H9 (cell line): Measurements from ENCODE around the gene IZUMO4. TPM values are rescaled to one million over a fixed set of nuclear protein-coding genes. Genes with fewer than 3 reads are reported as not detected.

ENCODE experiments used
- DNase-seq: peaks from one replicate; pipeline ENCODE4 v3.0.0-alpha.2; 2017
- H2AFZ ChIP-seq: one replicate; pipeline ENCODE4 v1.6.1; 2013; ENCODE audit warnings: mild to moderate bottlenecking, low read length, control low read depth, moderate library complexity
- H2AK5ac ChIP-seq: 2 replicates; pipeline ENCODE4 v1.6.1; 2013; ENCODE audit warnings: low read length, control low read depth, mixed read lengths; ENCODE audit not compliant: insufficient read length
- H2BK120ac ChIP-seq: one replicate; pipeline ENCODE4 v1.6.1; 2013; ENCODE audit warnings: low read depth, mild to moderate bottlenecking, low read length, control low read depth, inconsistent platforms; ENCODE audit not compliant: poor library complexity, severe bottlenecking
- H2BK12ac ChIP-seq: 2 replicates; pipeline ENCODE4 v1.6.1; 2013; ENCODE audit warnings: low read length, control low read depth, mixed read lengths, low read depth; ENCODE audit not compliant: insufficient read length
- H2BK15ac ChIP-seq: 2 replicates; pipeline ENCODE4 v1.6.1; 2013; ENCODE audit warnings: low read depth, low read length, control low read depth
- H2BK20ac ChIP-seq: one replicate; pipeline ENCODE4 v1.6.1; 2013; ENCODE audit warnings: low read depth, mild to moderate bottlenecking, low read length, control low read depth, inconsistent platforms; ENCODE audit not compliant: poor library complexity, severe bottlenecking
- H2BK5ac ChIP-seq: 2 replicates; pipeline ENCODE4 v1.6.1; 2013; ENCODE audit warnings: low read length, control low read depth, mixed read lengths; ENCODE audit not compliant: insufficient read length
- H3K14ac ChIP-seq: 2 replicates; pipeline ENCODE4 v1.6.1; 2013; ENCODE audit warnings: low read length, control low read depth; ENCODE audit not compliant: insufficient read depth
- H3K18ac ChIP-seq: 2 replicates; pipeline ENCODE4 v1.6.1; 2013; ENCODE audit warnings: low read depth, mild to moderate bottlenecking, mixed read lengths, low read length, control low read depth; ENCODE audit not compliant: insufficient read length
- H3K23ac ChIP-seq: 2 replicates; pipeline ENCODE4 v1.6.1; 2013; ENCODE audit warnings: low read length, control low read depth, mixed read lengths, low read depth; ENCODE audit not compliant: insufficient read length
- H3K23me2 ChIP-seq: 2 replicates; pipeline ENCODE4 v1.6.1; 2013; ENCODE audit warnings: low read depth, mild to moderate bottlenecking, mixed read lengths, low read length, control low read depth; ENCODE audit not compliant: insufficient read length, poor library complexity, severe bottlenecking
- H3K27ac ChIP-seq: 2 replicates; pipeline ENCODE4 v1.5.1; 2013; ENCODE audit warnings: low read length, control low read depth, mixed read lengths, low read depth; ENCODE audit not compliant: insufficient read length
- H3K27me3 ChIP-seq: 2 replicates; pipeline ENCODE4 v1.6.1; 2013; ENCODE audit warnings: low read length, control low read depth, inconsistent platforms; ENCODE audit not compliant: insufficient read depth
- H3K4ac ChIP-seq: 2 replicates; pipeline ENCODE4 v1.6.1; 2013; ENCODE audit warnings: low read depth, mild to moderate bottlenecking, control low read depth, inconsistent platforms, low read length, moderate library complexity
- H3K4me1 ChIP-seq: 2 replicates; pipeline ENCODE4 v1.6.1; 2013; ENCODE audit warnings: low read length, control low read depth, inconsistent platforms; ENCODE audit not compliant: insufficient read depth
- H3K4me2 ChIP-seq: 2 replicates; pipeline ENCODE4 v1.6.1; 2013; ENCODE audit warnings: low read length, control low read depth, mixed read lengths; ENCODE audit not compliant: insufficient read length, insufficient read depth
- H3K56ac ChIP-seq: 2 replicates; pipeline ENCODE4 v1.6.1; 2013; ENCODE audit warnings: low read depth, mild to moderate bottlenecking, mixed read lengths, low read length, control low read depth; ENCODE audit not compliant: insufficient read length
- H3K79me1 ChIP-seq: 2 replicates; pipeline ENCODE4 v1.6.1; 2013; ENCODE audit warnings: low read depth, mild to moderate bottlenecking, moderate library complexity, low read length, control low read depth, inconsistent platforms; ENCODE audit not compliant: insufficient read depth, poor library complexity, severe bottlenecking
- H3K79me2 ChIP-seq: 2 replicates; pipeline ENCODE4 v1.6.1; 2013; ENCODE audit warnings: low read length, control low read depth, inconsistent platforms; ENCODE audit not compliant: insufficient read depth
- H3K9ac ChIP-seq: 2 replicates; pipeline ENCODE4 v1.6.1; 2013; ENCODE audit warnings: low read length, control low read depth, mixed read lengths; ENCODE audit not compliant: insufficient read length; ENCODE audit errors: extremely low read depth
- H3K9me3 ChIP-seq: one replicate; pipeline ENCODE4 v1.6.1; 2013; ENCODE audit warnings: low read depth, low read length, inconsistent platforms; ENCODE audit not compliant: control insufficient read depth
- H3T11ph ChIP-seq: one replicate; pipeline ENCODE4 v1.6.1; 2013; ENCODE audit warnings: mild to moderate bottlenecking, low read length, control low read depth, inconsistent platforms
- H4K20me1 ChIP-seq: one replicate; pipeline ENCODE4 v1.6.1; 2013; ENCODE audit not compliant: control insufficient read depth, insufficient read length, insufficient read depth
- H4K5ac ChIP-seq: 2 replicates; pipeline ENCODE4 v1.6.1; 2013; ENCODE audit warnings: low read depth, mild to moderate bottlenecking, mixed read lengths, low read length, control low read depth; ENCODE audit not compliant: insufficient read length
- H4K8ac ChIP-seq: replicated peaks from 2 replicates; pipeline ENCODE4 v1.6.1; 2013; ENCODE audit warnings: low read length, control low read depth, mixed read lengths, low read depth; ENCODE audit not compliant: insufficient read length
- H4K91ac ChIP-seq: 2 replicates; pipeline ENCODE4 v1.6.1; 2013; ENCODE audit warnings: low read depth, mild to moderate bottlenecking, moderate library complexity, mixed read lengths, low read length, control low read depth; ENCODE audit not compliant: insufficient read length
- H3K27ac Mint-ChIP-seq, 3 experiments: 2 replicates in 2 of 3; 3 replicates in 1 of 3; pipeline ENCODE4 v1.8.0; 2020 to 2021; ENCODE audit warnings: mixed read lengths in 3 of 3, mild to moderate bottlenecking in 1 of 3, moderate library complexity in 1 of 3
- H3K27me3 Mint-ChIP-seq: 2 replicates; pipeline ENCODE4 v1.8.0; 2021; ENCODE audit warnings: low read depth, mild to moderate bottlenecking, moderate library complexity, mixed read lengths
- H3K36me3 Mint-ChIP-seq, 3 experiments: 2 replicates in 2 of 3; 3 replicates in 1 of 3; pipeline ENCODE4 v1.8.0; 2020 to 2021; ENCODE audit warnings: low read depth in 3 of 3, mixed read lengths in 3 of 3; ENCODE audit not compliant: insufficient read depth in 1 of 3
- H3K4me1 Mint-ChIP-seq, 2 experiments: 2 replicates each; pipeline ENCODE4 v1.8.0; 2020; ENCODE audit warnings: mixed read lengths in 2 of 2
- H3K4me3 Mint-ChIP-seq, 2 experiments: 2 replicates in 1 of 2; 3 replicates in 1 of 2; pipeline ENCODE4 v1.8.0; 2020 to 2021; ENCODE audit warnings: mild to moderate bottlenecking in 2 of 2, mixed read lengths in 2 of 2, moderate library complexity in 1 of 2
- H3K9me3 Mint-ChIP-seq, 2 experiments: 2 replicates in 1 of 2; 3 replicates in 1 of 2; pipeline ENCODE4 v1.8.0; 2020; ENCODE audit warnings: mild to moderate bottlenecking in 2 of 2, mixed read lengths in 2 of 2, moderate library complexity in 1 of 2
- CTCF ChIP-seq: fragments of 200-600 bp; sonication (generic); conservative IDR thresholded peaks from 3 replicates; pipeline ENCODE4 v1.8.0; 2021; ENCODE audit warnings: antibody characterized with exemption, mild to moderate bottlenecking
- WGBS: extraction: QIAGEN DNeasy Blood & Tissue Kit; methylation state at CpG from one replicate; pipeline ENCODE4 v1.1.7; 2013; ENCODE audit warnings: missing lambda C conversion rate, low lambda C conversion rate, mixed read lengths; ENCODE audit not compliant: insufficient read length; ENCODE audit errors: extremely low coverage; 5-methylcytosine and 5-hydroxymethylcytosine counted together
- total RNA-seq: library from RNA; stranded (reverse); gene quantifications from 2 replicates; pipeline ENCODE4 v1.2.1, GENCODE V29; 2021

IZUMO4 gene
- total RNA-seq, 1 experiment from 2014 or later = 2.1 TPM

- H3K14ac ChIP-seq = no peak overlapping the region
- H3K4me1 ChIP-seq = no peaks in the 10 kb centered on the region
- Mint-ChIP-seq H3K36me3 (no peaks in the 10 kb centered on the region), H3K27ac (peak overlapping the region in 1 of 3 experiments; percentile 63; a peak in 1 of 7 replicates), H3K4me1 (peaks cover 18 to 20% of the 10 kb centered on the region in 2 experiments), H3K27me3 (no peaks in the 10 kb centered on the region), H3K4me3 (no peak overlapping the region), H3K9me3 (no peaks in the 10 kb centered on the region; a peak in 1 of 5 replicates)
- no peak overlapping the region for H3T11ph ChIP-seq
- no peak overlapping the region for H3K23ac ChIP-seq
- no peak overlapping the region for H4K8ac ChIP-seq
- no CpG with 5 or more reads among the region's 13 CpGs for WGBS
- H3K27me3 ChIP-seq = no peaks in the 10 kb centered on the region
- peaks cover 10% of the 10 kb centered on the region for H3K23me2 ChIP-seq
- H3K18ac ChIP-seq = no peak overlapping the region
- H3K4me2 ChIP-seq = no peak overlapping the region
- no peak overlapping the region for H3K4ac ChIP-seq
- no peaks in the 10 kb centered on the region for H3K79me2 ChIP-seq
- H3K9me3 ChIP-seq = no peaks in the 10 kb centered on the region
- no peak overlapping the region for H2BK120ac ChIP-seq
- H2BK5ac ChIP-seq = no peak overlapping the region
- H4K5ac ChIP-seq = no peak overlapping the region
- no peak overlapping the region for H2BK12ac ChIP-seq
- H3K27ac ChIP-seq = no peak overlapping the region
- no peak overlapping the region for H2BK20ac ChIP-seq
- H2AK5ac ChIP-seq = no peak overlapping the region
- no peak for DNase-seq
- no peak overlapping the region for H3K56ac ChIP-seq
- no peaks in the 10 kb centered on the region for H3K79me1 ChIP-seq
- H4K91ac ChIP-seq = no peak overlapping the region
- H2BK15ac ChIP-seq = no peak overlapping the region
- H3K9ac ChIP-seq = no peak overlapping the region
- TF ChIP-seq CTCF = no peak
- no peaks in the 10 kb centered on the region for H4K20me1 ChIP-seq
- H2AFZ ChIP-seq = no peak overlapping the region
Measured at GRCh38 chr19:2064395-2064787, 32.3 kb upstream of the IZUMO4 start.
